Chondrocyte (in vitro differentiated cells): ENCODE results near the gene LIPE. TPM values are rescaled to one million over a fixed set of nuclear protein-coding genes. Genes with fewer than 3 reads are reported as not detected.
A peak's percentile ranks its signal among the peaks of the same experiment; 100 is the strongest.

Experiments
- DNase-seq: peaks from one replicate; pipeline ENCODE4 v3.0.0; 2021; ENCODE audit warnings: mixed read lengths, low spot score
- H3K27ac Mint-ChIP-seq: one replicate; pipeline ENCODE4 v1.8.0; 2021; ENCODE audit warnings: mild to moderate bottlenecking, moderate library complexity, mixed read lengths; ENCODE audit not compliant: unreplicated experiment
- H3K27me3 Mint-ChIP-seq: 2 replicates; pipeline ENCODE4 v1.8.0; 2021; ENCODE audit warnings: low read depth, mixed read lengths
- H3K36me3 Mint-ChIP-seq: 2 replicates; pipeline ENCODE4 v1.8.0; 2021; ENCODE audit warnings: low read depth, mixed read lengths
- H3K4me1 Mint-ChIP-seq: 2 replicates; pipeline ENCODE4 v1.8.0; 2021; ENCODE audit warnings: low read depth, mild to moderate bottlenecking, mixed read lengths
- H3K4me3 Mint-ChIP-seq: one replicate; pipeline ENCODE4 v1.8.0; 2021; ENCODE audit warnings: mild to moderate bottlenecking, moderate library complexity, mixed read lengths; ENCODE audit not compliant: unreplicated experiment
- H3K9me3 Mint-ChIP-seq: 2 replicates; pipeline ENCODE4 v1.8.0; 2021; ENCODE audit warnings: low read depth, mixed read lengths
- CTCF ChIP-seq: fragments of 200-600 bp; sonication (generic); IDR thresholded peaks from 2 replicates; pipeline ENCODE4 v1.5.0; 2021; ENCODE audit warnings: antibody characterized with exemption, mild to moderate bottlenecking, moderate library complexity
- total RNA-seq: library from RNA; stranded (reverse); gene quantifications from 3 replicates; pipeline ENCODE4 v1.2.1, GENCODE V29; 2021

The LIPE gene
- total RNA-seq, 1 donor from 2014 or later, result 3.9 TPM

- H3K36me3 Mint-ChIP-seq, result peaks cover 2% of the 10 kb centered on the region
- H3K27ac Mint-ChIP-seq, result no peak overlapping the region
- H3K4me1 Mint-ChIP-seq, result peaks cover 19% of the 10 kb centered on the region
- no peak for DNase-seq
- H3K9me3 Mint-ChIP-seq, result no peaks in the 10 kb centered on the region
- no peak for TF ChIP-seq CTCF
- H3K27me3 Mint-ChIP-seq, result peaks cover 20% of the 10 kb centered on the region
- no peak overlapping the region for H3K4me3 Mint-ChIP-seq
Measured at GRCh38 chr19:42394751-42395150, 32.4 kb downstream of the LIPE start.

- Mint-ChIP-seq H3K27ac (no peak overlapping the region), H3K9me3 (no peaks in the 10 kb centered on the region), H3K4me1 (peaks cover 10% of the 10 kb centered on the region), H3K36me3 (peaks cover 2% of the 10 kb centered on the region), H3K27me3 (peaks cover 26% of the 10 kb centered on the region), H3K4me3 (no peak overlapping the region)
- DNase-seq, result no peak
- no peak for TF ChIP-seq CTCF
Measured at GRCh38 chr19:42392165-42392564, 35.0 kb downstream of the LIPE start.

GRCh38 chr19:42389899-42390298 lies 37.3 kb downstream of the LIPE start, which contains the start of gene CNFN:
Gene CNFN, minus strand, starts transcription at chr19:42390297. Its CDS starts 1,260 bp downstream, at chr19:42389037.
- no peak within 1 kb of the TSS for H3K4me3 Mint-ChIP-seq
- H3K4me1 Mint-ChIP-seq, result peaks cover 6% of the 10 kb centered on the region
- TF ChIP-seq CTCF, result no peak
- H3K36me3 Mint-ChIP-seq, result peaks cover 2% of the 10 kb centered on the region
- no peak within 1 kb of the TSS for H3K27ac Mint-ChIP-seq
- no peak for DNase-seq
- H3K27me3 Mint-ChIP-seq, result peaks cover 26% of the 10 kb centered on the region
- H3K9me3 Mint-ChIP-seq, result no peaks in the 10 kb centered on the region

GRCh38 chr19:42388851-42389489 lies 38.2 kb downstream of the LIPE start:
- peaks cover 2% of the 10 kb centered on the region for H3K36me3 Mint-ChIP-seq
- H3K4me1 Mint-ChIP-seq, result peaks cover 6% of the 10 kb centered on the region
- no peaks in the 10 kb centered on the region for H3K9me3 Mint-ChIP-seq
- H3K27ac Mint-ChIP-seq, result no peak overlapping the region
- H3K27me3 Mint-ChIP-seq, result peaks cover 26% of the 10 kb centered on the region
- DNase-seq, result no peak
- no peak overlapping the region for H3K4me3 Mint-ChIP-seq
- no peak for TF ChIP-seq CTCF

- Mint-ChIP-seq H3K4me1 (peaks cover 6% of the 10 kb centered on the region), H3K9me3 (no peaks in the 10 kb centered on the region), H3K27ac (no peak overlapping the region), H3K36me3 (peaks cover 2% of the 10 kb centered on the region), H3K4me3 (peak overlapping the region; percentile 67), H3K27me3 (peaks cover 31% of the 10 kb centered on the region)
- DNase-seq, result no peak
- peak; percentile 77 for TF ChIP-seq CTCF
Measured at GRCh38 chr19:42386974-42387707, 40.0 kb downstream of the LIPE start.
